HepG2 (cell line): ENCODE results near the gene SGCD.

Source experiments
- GABPA ChIP-seq, 2 experiments: IDR thresholded peaks; 2 replicates each; pipeline ENCODE4 v1.6.1; 2011 to 2016; ENCODE audit warnings: low read depth in 2 of 2, low read length in 1 of 2, missing biosample characterization in 1 of 2, missing genetic modification characterization in 1 of 2
- ZNF33A ChIP-seq: sonication (generic); formaldehyde crosslinking; IDR thresholded peaks from 2 replicates; pipeline ENCODE4 v1.5.1; 2020; ENCODE audit warnings: missing genetic modification reagents, mild to moderate bottlenecking, moderate library complexity, borderline replicate concordance
- TF ChIP-seq, protein P1 (sequence below): sonication (generic); formaldehyde crosslinking; IDR thresholded peaks from 2 replicates; pipeline ENCODE4 v1.5.0; 2020; ENCODE audit warnings: mild to moderate bottlenecking, missing genetic modification reagents, moderate library complexity
- TF ChIP-seq, protein P2 (sequence below): sonication (generic); formaldehyde crosslinking; IDR thresholded peaks from 2 replicates; pipeline ENCODE4 v1.4.0; 2020; ENCODE audit warnings: missing genetic modification reagents

DNA sequence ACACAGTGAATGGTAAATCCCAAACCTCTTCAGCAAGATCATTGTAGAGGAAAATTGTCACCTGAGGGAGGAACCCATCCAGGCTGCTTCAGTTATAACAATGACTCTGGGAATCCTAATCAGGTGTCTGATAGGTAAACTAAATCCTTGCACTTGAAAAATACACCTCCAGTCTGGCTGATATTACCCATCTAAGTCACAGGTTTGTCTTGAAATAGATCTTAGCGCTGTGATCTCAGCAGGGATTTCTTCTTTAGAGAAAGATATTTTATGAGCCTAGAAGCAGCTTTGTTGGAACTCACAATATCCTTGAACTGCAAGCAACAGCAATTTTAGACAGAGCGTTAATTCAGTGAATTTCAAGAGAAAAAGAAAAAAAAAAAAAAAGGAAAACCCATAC lies 149.7 kb downstream of the SGCD start:
- TF ChIP-seq, protein P1, sequence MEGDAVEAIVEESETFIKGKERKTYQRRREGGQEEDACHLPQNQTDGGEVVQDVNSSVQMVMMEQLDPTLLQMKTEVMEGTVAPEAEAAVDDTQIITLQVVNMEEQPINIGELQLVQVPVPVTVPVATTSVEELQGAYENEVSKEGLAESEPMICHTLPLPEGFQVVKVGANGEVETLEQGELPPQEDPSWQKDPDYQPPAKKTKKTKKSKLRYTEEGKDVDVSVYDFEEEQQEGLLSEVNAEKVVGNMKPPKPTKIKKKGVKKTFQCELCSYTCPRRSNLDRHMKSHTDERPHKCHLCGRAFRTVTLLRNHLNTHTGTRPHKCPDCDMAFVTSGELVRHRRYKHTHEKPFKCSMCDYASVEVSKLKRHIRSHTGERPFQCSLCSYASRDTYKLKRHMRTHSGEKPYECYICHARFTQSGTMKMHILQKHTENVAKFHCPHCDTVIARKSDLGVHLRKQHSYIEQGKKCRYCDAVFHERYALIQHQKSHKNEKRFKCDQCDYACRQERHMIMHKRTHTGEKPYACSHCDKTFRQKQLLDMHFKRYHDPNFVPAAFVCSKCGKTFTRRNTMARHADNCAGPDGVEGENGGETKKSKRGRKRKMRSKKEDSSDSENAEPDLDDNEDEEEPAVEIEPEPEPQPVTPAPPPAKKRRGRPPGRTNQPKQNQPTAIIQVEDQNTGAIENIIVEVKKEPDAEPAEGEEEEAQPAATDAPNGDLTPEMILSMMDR (CRISPR knock-in tag) = no peak
- TF ChIP-seq ZNF33A (no peak), GABPA (IDR thresholded peaks at IDR 0.05; ENCODE audit: low read depth, low read length) (no peak), GABPA (CRISPR knock-in tag; IDR thresholded peaks at IDR 0.05; ENCODE audit: low read depth) (no peak)
- TF ChIP-seq, protein P2, sequence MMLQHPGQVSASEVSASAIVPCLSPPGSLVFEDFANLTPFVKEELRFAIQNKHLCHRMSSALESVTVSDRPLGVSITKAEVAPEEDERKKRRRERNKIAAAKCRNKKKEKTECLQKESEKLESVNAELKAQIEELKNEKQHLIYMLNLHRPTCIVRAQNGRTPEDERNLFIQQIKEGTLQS (CRISPR knock-in tag) = no peak
